Measurements from ENCODE around the gene OSBPL7. TPM values are rescaled to one million over a fixed set of nuclear protein-coding genes. Genes with fewer than 3 reads are reported as not detected.

Gene OSBPL7
- total RNA-seq, 1 donor from 2014 or later: 5.6 TPM

- H3K36me3 ChIP-seq: no peaks in the 10 kb centered on the region
- intact Hi-C loops (cut with DNase I): no loop called here
- H3K27ac ChIP-seq: no peak overlapping the region
- TF ChIP-seq POLR2A (IDR thresholded peaks at IDR 0.05): no peak
- TF ChIP-seq CTCF (IDR thresholded peaks at IDR 0.05): no peak
- TF ChIP-seq POLR2AphosphoS5 (IDR thresholded peaks at IDR 0.05; ENCODE audit: insufficient read depth in 1 of 2, low read depth in 1 of 2): no peak
- H3K9me3 ChIP-seq: no peaks in the 10 kb centered on the region
- no peak for DNase-seq (ENCODE audit: extremely low spot score in 2 of 2)
- no peak overlapping the region for H3K4me3 ChIP-seq
- H3K27me3 ChIP-seq: no peaks in the 10 kb centered on the region
- no peaks in the 10 kb centered on the region for H3K4me1 ChIP-seq
Observed at GRCh38 chr17:47763913-47764582, 57.5 kb downstream of the OSBPL7 start.

- intact Hi-C loops (cut with DNase I): no loop called here
- no peaks in the 10 kb centered on the region for H3K9me3 ChIP-seq
- no peak for TF ChIP-seq POLR2A (IDR thresholded peaks at IDR 0.05)
- no peak for TF ChIP-seq CTCF (IDR thresholded peaks at IDR 0.05)
- TF ChIP-seq POLR2AphosphoS5 (IDR thresholded peaks at IDR 0.05; ENCODE audit: insufficient read depth in 1 of 2, low read depth in 1 of 2): no peak
- no peak overlapping the region for H3K4me3 ChIP-seq
- H3K4me1 ChIP-seq: no peaks in the 10 kb centered on the region
- no peak for DNase-seq (ENCODE audit: extremely low spot score in 2 of 2)
- no peaks in the 10 kb centered on the region for H3K27me3 ChIP-seq
- H3K36me3 ChIP-seq: no peaks in the 10 kb centered on the region
- H3K27ac ChIP-seq: no peak overlapping the region
Observed at GRCh38 chr17:47762728-47763127, 58.9 kb downstream of the OSBPL7 start.

- H3K27ac ChIP-seq: no peak overlapping the region
- no peaks in the 10 kb centered on the region for H3K27me3 ChIP-seq
- no peaks in the 10 kb centered on the region for H3K36me3 ChIP-seq
- no peak for TF ChIP-seq POLR2A (IDR thresholded peaks at IDR 0.05)
- TF ChIP-seq CTCF (IDR thresholded peaks at IDR 0.05): no peak
- no peak for TF ChIP-seq POLR2AphosphoS5 (IDR thresholded peaks at IDR 0.05; ENCODE audit: insufficient read depth in 1 of 2, low read depth in 1 of 2)
- intact Hi-C loops (cut with DNase I): no loop called here
- no peak overlapping the region for H3K4me3 ChIP-seq
- no peaks in the 10 kb centered on the region for H3K4me1 ChIP-seq
- H3K9me3 ChIP-seq: no peaks in the 10 kb centered on the region
- no peak for DNase-seq (ENCODE audit: extremely low spot score in 2 of 2)
Observed at GRCh38 chr17:47760409-47761140, 61.0 kb downstream of the OSBPL7 start.

GRCh38 chr17:47757386-47757785, 64.2 kb downstream of the OSBPL7 start:
- Histone ChIP-seq H3K9me3 (no peaks in the 10 kb centered on the region), H3K4me1 (no peaks in the 10 kb centered on the region), H3K4me3 (no peak overlapping the region), H3K36me3 (no peaks in the 10 kb centered on the region), H3K27ac (no peak overlapping the region), H3K27me3 (no peaks in the 10 kb centered on the region)
- TF ChIP-seq CTCF (IDR thresholded peaks at IDR 0.05) (no peak), POLR2A (IDR thresholded peaks at IDR 0.05) (no peak), POLR2AphosphoS5 (IDR thresholded peaks at IDR 0.05; ENCODE audit: insufficient read depth in 1 of 2, low read depth in 1 of 2) (no peak)
- intact Hi-C loops (cut with DNase I): no loop called here
- DNase-seq (ENCODE audit: extremely low spot score in 2 of 2): no peak

Other genes starting within 250 kb of the OSBPL7 start
- 157 TPM for gene KPNB1, start 171.9 kb downstream of the OSBPL7 start, total RNA-seq
- 13.8 TPM for gene TBKBP1, start 127.6 kb downstream of the OSBPL7 start, total RNA-seq
- 2.9 TPM for gene TBX21, start 88.6 kb downstream of the OSBPL7 start, total RNA-seq
- 21.4 TPM for gene MRPL10, start 9.7 kb upstream of the OSBPL7 start, total RNA-seq
- not detected for gene LRRC46, start 9.9 kb upstream of the OSBPL7 start, total RNA-seq
- gene SCRN2, start 19.5 kb upstream of the OSBPL7 start, total RNA-seq: 33.1 TPM
- 3.9 TPM for gene SP6, start 29.4 kb upstream of the OSBPL7 start, total RNA-seq
- gene SP2, start 74.4 kb upstream of the OSBPL7 start, total RNA-seq: 11.3 TPM
- 42.7 TPM for gene PNPO, start 119.8 kb upstream of the OSBPL7 start, total RNA-seq
- gene PRR15L, start 136.1 kb upstream of the OSBPL7 start, total RNA-seq: 2.2 TPM
- 144 TPM for gene CDK5RAP3, start 149.3 kb upstream of the OSBPL7 start, total RNA-seq
- 34.4 TPM for gene COPZ2, start 216.0 kb upstream of the OSBPL7 start, total RNA-seq
- gene NFE2L1, start 226.6 kb upstream of the OSBPL7 start, total RNA-seq: 190 TPM